ENCODE measurements around the gene OLFM1.

The OLFM1 gene

GRCh38 chr9:135069558-135070197 lies 17.8 kb upstream of the OLFM1 start:
- ATAC-seq (ENCODE audit: low read depth) (no peak), DNase-seq (ENCODE audit: low spot score) (peak; percentile 15)
- Histone ChIP-seq H3K9me3 (ENCODE audit: severe bottlenecking) (no peaks in the 10 kb centered on the region), H3K36me3 (ENCODE audit: low read depth) (no peaks in the 10 kb centered on the region), H3K27me3 (ENCODE audit: insufficient read depth, poor library complexity, severe bottlenecking) (peaks cover 6% of the 10 kb centered on the region), H3K27ac (ENCODE audit: poor library complexity, severe bottlenecking) (no peak overlapping the region), H3K4me3 (ENCODE audit: severe bottlenecking) (no peak overlapping the region), H3K4me1 (ENCODE audit: insufficient read depth, poor library complexity, severe bottlenecking) (no peaks in the 10 kb centered on the region)
- no peak for TF ChIP-seq CTCF (IDR thresholded peaks at IDR 0.05; ENCODE audit: poor library complexity, severe bottlenecking)

- Histone ChIP-seq H3K36me3 (ENCODE audit: low read depth) (no peaks in the 10 kb centered on the region), H3K4me3 (ENCODE audit: severe bottlenecking) (no peak overlapping the region), H3K27me3 (ENCODE audit: insufficient read depth, poor library complexity, severe bottlenecking) (peaks cover 13% of the 10 kb centered on the region), H3K4me1 (ENCODE audit: insufficient read depth, poor library complexity, severe bottlenecking) (no peaks in the 10 kb centered on the region), H3K9me3 (ENCODE audit: severe bottlenecking) (no peaks in the 10 kb centered on the region), H3K27ac (ENCODE audit: poor library complexity, severe bottlenecking) (no peak overlapping the region)
- DNase-seq (ENCODE audit: low spot score) (peak; percentile 31), ATAC-seq (ENCODE audit: low read depth) (no peak)
- TF ChIP-seq CTCF (IDR thresholded peaks at IDR 0.05; ENCODE audit: poor library complexity, severe bottlenecking), result no peak
These were observed 17.1 kb upstream of the OLFM1 start for GRCh38 chr9:135070198-135070951.

GRCh38 chr9:135070964-135071735 lies 16.3 kb upstream of the OLFM1 start:
- H3K36me3 ChIP-seq (ENCODE audit: low read depth), result no peaks in the 10 kb centered on the region
- H3K4me1 ChIP-seq (ENCODE audit: insufficient read depth, poor library complexity, severe bottlenecking), result no peaks in the 10 kb centered on the region
- ATAC-seq (ENCODE audit: low read depth), result no peak
- peak; percentile 6 for DNase-seq (ENCODE audit: low spot score)
- no peaks in the 10 kb centered on the region for H3K9me3 ChIP-seq (ENCODE audit: severe bottlenecking)
- no peak overlapping the region for H3K27ac ChIP-seq (ENCODE audit: poor library complexity, severe bottlenecking)
- TF ChIP-seq CTCF (IDR thresholded peaks at IDR 0.05; ENCODE audit: poor library complexity, severe bottlenecking), result no peak
- no peak overlapping the region for H3K4me3 ChIP-seq (ENCODE audit: severe bottlenecking)
- H3K27me3 ChIP-seq (ENCODE audit: insufficient read depth, poor library complexity, severe bottlenecking), result peaks cover 19% of the 10 kb centered on the region

- DNase-seq (ENCODE audit: low spot score) (peak; percentile 26), ATAC-seq (ENCODE audit: low read depth) (no peak)
- no peak overlapping the region for H3K27ac ChIP-seq (ENCODE audit: poor library complexity, severe bottlenecking)
- H3K4me1 ChIP-seq (ENCODE audit: insufficient read depth, poor library complexity, severe bottlenecking), result no peaks in the 10 kb centered on the region
- peaks cover 38% of the 10 kb centered on the region for H3K27me3 ChIP-seq (ENCODE audit: insufficient read depth, poor library complexity, severe bottlenecking)
- no peak overlapping the region for H3K4me3 ChIP-seq (ENCODE audit: severe bottlenecking)
- H3K9me3 ChIP-seq (ENCODE audit: severe bottlenecking), result no peaks in the 10 kb centered on the region
- TF ChIP-seq CTCF (IDR thresholded peaks at IDR 0.05; ENCODE audit: poor library complexity, severe bottlenecking), result no peak
- no peaks in the 10 kb centered on the region for H3K36me3 ChIP-seq (ENCODE audit: low read depth)
These were observed 14.3 kb upstream of the OLFM1 start for GRCh38 chr9:135073081-135073740.

Data from RWPE2 (cell line).